ENCODE measurements around the gene NVL. TPM values are rescaled to one million over a fixed set of nuclear protein-coding genes. Genes with fewer than 3 reads are reported as not detected.

NVL gene
- total and polyA plus RNA-seq, 8 donors: 9.6 to 35.9 (median 12.3) TPM

DNA sequence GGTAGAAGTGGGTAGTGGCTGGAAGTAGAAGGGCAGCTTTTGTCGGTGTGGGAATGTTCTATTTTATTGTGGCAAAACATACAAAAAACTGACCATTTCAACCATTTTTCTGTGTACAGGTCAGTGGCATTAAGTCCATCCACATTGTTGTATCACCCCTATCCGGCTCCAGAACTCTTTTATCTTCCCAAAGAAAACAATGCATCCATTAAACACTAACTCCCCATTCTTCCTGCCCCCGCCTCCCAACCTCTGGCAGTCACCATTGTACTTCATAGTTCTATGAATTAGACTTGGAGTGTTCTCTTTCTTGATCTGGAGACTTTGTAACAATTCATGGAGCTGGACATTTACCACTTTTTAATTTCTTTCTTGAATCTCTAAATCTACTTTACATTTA lies 91.2 kb downstream of the NVL start:
- no peaks in the 10 kb centered on the region for H3K27me3 ChIP-seq
- FAIRE-seq (no peak), ATAC-seq (no peak), DNase-seq (no peak)
- 75 to 82% methylated on average over 3 of the region's 3 CpGs for WGBS, 2 donors
- intact Hi-C loops (cut with DNase I): no loop called here
- H3K9me3 ChIP-seq: no peaks in the 10 kb centered on the region
- no peak overlapping the region for H3K27ac ChIP-seq
- TF ChIP-seq, protein P1, sequence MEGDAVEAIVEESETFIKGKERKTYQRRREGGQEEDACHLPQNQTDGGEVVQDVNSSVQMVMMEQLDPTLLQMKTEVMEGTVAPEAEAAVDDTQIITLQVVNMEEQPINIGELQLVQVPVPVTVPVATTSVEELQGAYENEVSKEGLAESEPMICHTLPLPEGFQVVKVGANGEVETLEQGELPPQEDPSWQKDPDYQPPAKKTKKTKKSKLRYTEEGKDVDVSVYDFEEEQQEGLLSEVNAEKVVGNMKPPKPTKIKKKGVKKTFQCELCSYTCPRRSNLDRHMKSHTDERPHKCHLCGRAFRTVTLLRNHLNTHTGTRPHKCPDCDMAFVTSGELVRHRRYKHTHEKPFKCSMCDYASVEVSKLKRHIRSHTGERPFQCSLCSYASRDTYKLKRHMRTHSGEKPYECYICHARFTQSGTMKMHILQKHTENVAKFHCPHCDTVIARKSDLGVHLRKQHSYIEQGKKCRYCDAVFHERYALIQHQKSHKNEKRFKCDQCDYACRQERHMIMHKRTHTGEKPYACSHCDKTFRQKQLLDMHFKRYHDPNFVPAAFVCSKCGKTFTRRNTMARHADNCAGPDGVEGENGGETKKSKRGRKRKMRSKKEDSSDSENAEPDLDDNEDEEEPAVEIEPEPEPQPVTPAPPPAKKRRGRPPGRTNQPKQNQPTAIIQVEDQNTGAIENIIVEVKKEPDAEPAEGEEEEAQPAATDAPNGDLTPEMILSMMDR (IDR thresholded peaks at IDR 0.05): no peak
- no peak overlapping the region for H3K4me3 ChIP-seq
- no peaks in the 10 kb centered on the region for H3K4me1 ChIP-seq
- H3K36me3 ChIP-seq: peaks cover 0 to 13% (median 0%) of the 10 kb centered on the region in 3 donors

DNA sequence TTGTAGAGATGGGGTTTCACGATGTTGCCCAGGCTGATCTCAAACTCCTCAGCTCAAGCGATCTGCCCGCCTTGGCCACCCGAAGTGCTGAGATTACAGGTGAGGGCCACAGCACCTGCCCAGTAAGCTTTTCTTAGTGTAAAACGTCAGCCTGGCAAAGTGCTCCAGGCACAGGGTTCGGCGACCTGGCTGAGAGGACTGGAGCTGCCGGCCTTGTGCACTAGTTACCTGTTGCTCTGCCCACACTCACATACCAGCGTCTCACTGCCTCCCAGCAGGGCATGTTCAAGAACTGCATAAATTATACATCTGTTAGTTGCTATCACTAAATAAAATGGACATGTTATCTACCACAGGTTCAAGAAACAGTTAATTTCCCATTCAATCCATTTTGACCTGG lies 91.8 kb downstream of the NVL start:
- Histone ChIP-seq H3K4me3 (no peak overlapping the region), H3K36me3 (peaks cover 0 to 15% (median 0%) of the 10 kb centered on the region in 3 donors), H3K27me3 (no peaks in the 10 kb centered on the region), H3K4me1 (no peaks in the 10 kb centered on the region), H3K27ac (no peak overlapping the region), H3K9me3 (no peaks in the 10 kb centered on the region)
- ATAC-seq (no peak), DNase-seq (no peak), FAIRE-seq (no peak)
- 85 to 86% methylated on average over 9 of the region's 9 CpGs for WGBS, 2 donors
- intact Hi-C loops (cut with DNase I): no loop called here
- TF ChIP-seq, protein P1 (IDR thresholded peaks at IDR 0.05): no peak

DNA sequence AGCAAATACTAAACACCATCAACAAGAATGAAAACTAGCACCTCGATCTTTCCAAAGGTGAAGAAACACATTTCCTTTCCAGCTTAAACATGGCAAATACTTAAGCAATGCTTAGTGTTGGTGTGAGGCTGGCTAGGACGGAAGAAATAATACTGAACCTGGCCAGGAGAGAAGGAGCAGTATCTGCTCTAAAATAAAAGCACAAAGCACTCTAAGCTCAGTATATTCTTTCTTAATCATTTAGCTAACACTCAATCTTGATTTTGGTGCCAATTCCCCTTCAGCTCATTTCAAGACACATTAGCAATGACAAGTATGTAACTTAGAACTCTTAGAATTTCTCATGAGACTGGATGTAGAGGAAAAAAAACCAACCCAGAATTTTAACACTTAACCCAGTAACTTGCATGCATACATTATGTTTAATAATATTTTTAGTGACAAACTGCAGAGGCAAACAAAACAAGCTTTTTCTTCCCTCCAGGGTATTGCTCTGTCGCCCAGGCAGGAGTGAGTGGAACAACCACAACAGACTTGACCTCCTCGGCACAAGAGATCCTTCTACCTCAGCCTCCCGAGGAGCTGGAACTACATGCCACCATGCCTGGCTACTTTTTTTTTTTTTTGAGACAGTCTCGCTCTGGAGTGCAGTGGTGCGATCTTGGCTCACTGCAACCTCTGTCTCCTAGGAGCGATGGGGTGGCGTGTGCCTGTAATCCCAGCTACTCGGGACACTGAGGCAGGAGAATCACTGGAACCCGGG lies 92.7 kb downstream of the NVL start:
- FAIRE-seq: no peak
- Histone ChIP-seq H3K4me1 (no peaks in the 10 kb centered on the region), H3K36me3 (peaks cover 0 to 18% (median 0%) of the 10 kb centered on the region in 3 donors), H3K27me3 (no peaks in the 10 kb centered on the region), H3K9me3 (no peaks in the 10 kb centered on the region), H3K27ac (no peak overlapping the region), H3K4me3 (no peak overlapping the region)
- WGBS, 2 donors: 93 to 95% methylated on average over 11 of the region's 11 CpGs
- no peak for DNase-seq
- ATAC-seq: no peak
- TF ChIP-seq, protein P1 (IDR thresholded peaks at IDR 0.05): no peak
- intact Hi-C loops (cut with DNase I): no loop called here

DNA sequence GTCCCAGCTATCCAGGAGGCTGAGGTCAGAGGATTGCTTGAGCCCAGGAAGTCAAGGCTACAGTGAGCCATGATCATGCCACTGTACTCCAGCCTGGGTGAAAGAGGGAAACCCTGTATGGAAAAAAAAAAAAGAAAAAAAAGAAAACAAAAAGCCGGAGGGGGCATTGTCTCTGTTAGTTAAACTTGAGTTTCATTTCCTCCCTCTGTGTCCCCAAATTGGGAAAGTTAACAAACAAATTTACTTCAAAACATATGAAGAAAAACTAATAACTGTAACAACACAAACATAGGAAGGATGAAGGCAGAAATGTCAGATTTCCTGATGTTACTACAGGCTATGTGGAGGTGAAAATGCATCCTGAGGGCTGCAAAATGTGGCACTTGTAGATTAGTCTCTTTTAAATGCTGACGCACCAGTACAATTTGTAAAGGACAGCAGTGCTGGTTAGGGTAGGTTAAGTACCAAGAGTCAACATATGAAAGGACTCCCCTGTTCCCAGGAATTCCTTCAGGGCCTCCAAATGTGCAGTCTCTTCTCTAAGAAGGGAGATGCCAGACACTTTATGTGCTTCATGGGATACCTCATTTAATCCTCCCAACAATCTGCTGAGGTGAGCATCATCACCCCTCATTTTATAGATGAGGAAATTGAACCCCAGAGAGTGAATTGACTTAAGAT lies 94.0 kb downstream of the NVL start:
- Histone ChIP-seq H3K9me3 (no peaks in the 10 kb centered on the region), H3K27me3 (no peaks in the 10 kb centered on the region), H3K4me1 (no peaks in the 10 kb centered on the region), H3K27ac (no peak overlapping the region), H3K36me3 (peaks cover 0 to 24% (median 0%) of the 10 kb centered on the region in 3 donors), H3K4me3 (no peak overlapping the region)
- DNase-seq (no peak), ATAC-seq (no peak), FAIRE-seq (no peak)
- intact Hi-C loops (cut with DNase I): no loop called here
- WGBS, 2 donors: 87 to 94% methylated on average over 2 of the region's 2 CpGs
- TF ChIP-seq, protein P1 (IDR thresholded peaks at IDR 0.05): no peak

DNA sequence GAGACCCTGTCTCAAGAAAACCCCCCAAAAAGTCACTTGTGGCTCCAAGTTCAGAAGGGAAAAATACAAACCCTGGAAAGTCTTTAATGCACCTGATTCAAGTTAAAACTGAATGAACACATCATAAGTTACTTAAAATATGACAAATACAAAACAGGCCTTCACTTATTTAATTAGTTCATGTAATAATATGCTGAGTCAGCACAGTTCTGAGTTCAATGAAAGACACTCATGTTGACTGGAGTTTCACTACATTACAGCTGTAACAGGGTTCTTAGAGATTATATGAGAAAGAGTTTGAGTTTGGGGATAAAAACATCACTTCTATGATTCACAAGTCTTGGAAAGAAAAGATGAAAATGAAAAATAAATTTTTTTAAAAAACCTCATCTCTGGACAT lies 96.0 kb downstream of the NVL start:
- no peak for DNase-seq
- no peak overlapping the region for H3K27ac ChIP-seq
- H3K4me1 ChIP-seq: no peaks in the 10 kb centered on the region
- FAIRE-seq: no peak
- no peaks in the 10 kb centered on the region for H3K9me3 ChIP-seq
- no peak for ATAC-seq
- intact Hi-C loops (cut with DNase I): no loop called here
- H3K27me3 ChIP-seq: no peaks in the 10 kb centered on the region
- H3K4me3 ChIP-seq: no peak overlapping the region
- peaks cover 0 to 37% (median 0%) of the 10 kb centered on the region in 3 donors for H3K36me3 ChIP-seq
- TF ChIP-seq, protein P1 (IDR thresholded peaks at IDR 0.05): no peak
